Activated B cell treated with CpG ODN at 0.5 μM for 24 hours (primary cell): ENCODE results near the gene WDR91. TPM values are rescaled to one million over a fixed set of nuclear protein-coding genes. Genes with fewer than 3 reads are reported as not detected.
A peak's percentile ranks its signal among the peaks of the same experiment; 100 is the strongest.

Source experiments
- ATAC-seq: fragments of 200-7000 bp; cut with Tn5 transposase; one replicate; pipeline ENCODE4 v1.10.0; 2021; ENCODE audit warnings: low read depth, mild to moderate bottlenecking, moderate library complexity
- CTCF ChIA-PET: fragments of 350-600 bp; sonication (Branson Sonifier 250); formaldehyde crosslinking; loops from one replicate; lab custom pipeline; 2021; ENCODE audit warnings: antibody characterized with exemption; lab: Charles Lee
- POLR2A ChIA-PET: fragments of 350-600 bp; sonication (Branson Sonifier 250); formaldehyde crosslinking; loops from one replicate; lab custom pipeline; 2021; ENCODE audit warnings: antibody characterized with exemption; lab: Charles Lee
- DNase-seq: peaks from one replicate; pipeline ENCODE4 v3.0.0; 2022
- H3K27ac Mint-ChIP-seq: one replicate; pipeline ENCODE4 v1.8.0; 2020; ENCODE audit warnings: mixed read lengths
- H3K27me3 Mint-ChIP-seq: one replicate; pipeline ENCODE4 v1.8.0; 2021; ENCODE audit warnings: mixed read lengths
- H3K36me3 Mint-ChIP-seq: one replicate; pipeline ENCODE4 v1.8.0; 2021; ENCODE audit warnings: low read depth, mixed read lengths
- H3K4me1 Mint-ChIP-seq: one replicate; pipeline ENCODE4 v1.8.0; 2021; ENCODE audit warnings: mixed read lengths
- H3K4me3 Mint-ChIP-seq: one replicate; pipeline ENCODE4 v1.8.0; 2020; ENCODE audit warnings: mild to moderate bottlenecking, mixed read lengths
- H3K9me3 Mint-ChIP-seq: one replicate; pipeline ENCODE4 v1.8.0; 2020; ENCODE audit warnings: mixed read lengths
- intact Hi-C: fragments of 100-400 bp; cut with micrococcal nuclease; formaldehyde crosslinking; loops from one replicate; pipeline ENCODE4 v1.15.1; 2024
- total RNA-seq: library from RNA; stranded (reverse); gene quantifications from 2 replicates; pipeline ENCODE4 v1.2.3, GENCODE V29; 2022
- TF ChIP-seq, protein P1 (sequence below): fragments of 200-600 bp; IDR thresholded peaks from one replicate; pipeline ENCODE4 v1.8.0; 2022; ENCODE audit warnings: antibody characterized with exemption, mild to moderate bottlenecking

WDR91 gene
- total RNA-seq, 1 donor from 2014 or later: 60.1 TPM

DNA sequence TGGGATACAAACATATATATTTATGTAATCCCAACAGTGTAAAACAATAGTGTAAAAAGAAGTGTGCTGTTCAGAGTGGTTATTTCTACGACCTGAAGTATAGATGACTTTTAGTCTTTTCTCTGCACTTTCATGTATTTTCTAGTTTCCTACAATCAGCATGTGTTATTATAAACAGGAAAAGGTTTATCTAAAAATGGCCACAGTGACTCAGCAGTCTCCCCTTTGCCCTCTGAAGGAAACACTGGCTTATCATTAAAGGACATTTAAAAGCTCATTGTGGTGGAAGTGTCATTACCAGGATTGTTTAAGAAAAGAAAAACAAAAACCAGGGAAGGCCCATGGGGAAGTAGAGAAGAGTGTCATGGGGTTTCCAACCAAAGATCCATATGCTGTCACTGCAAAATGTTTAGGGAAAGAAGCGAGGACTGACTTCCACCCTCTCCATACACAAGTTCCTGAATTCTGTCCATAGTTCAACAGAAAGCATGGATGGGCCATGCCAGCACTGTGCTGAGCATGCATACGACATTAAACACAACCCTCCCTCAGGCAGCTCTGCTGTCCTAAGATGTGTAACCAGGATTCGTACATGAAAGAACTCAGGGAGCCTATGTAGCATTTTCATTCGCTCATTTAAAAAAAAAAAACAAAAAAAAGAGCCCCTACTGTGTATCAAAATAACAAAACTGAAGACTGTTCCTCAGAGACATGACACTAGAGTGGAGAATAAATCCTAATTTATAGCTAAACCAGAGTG, 51.0 kb downstream of the WDR91 start:
- Mint-ChIP-seq H3K4me1 (peaks cover 50% of the 10 kb centered on the region), H3K9me3 (peaks cover 20% of the 10 kb centered on the region), H3K27me3 (no peaks in the 10 kb centered on the region), H3K27ac (peak overlapping the region; percentile 93), H3K4me3 (peak overlapping the region; percentile 65), H3K36me3 (peaks cover 76% of the 10 kb centered on the region)
- DNase-seq (no peak), ATAC-seq (peak; percentile 20)
- intact Hi-C loops: loop anchor here (5.0 kb wide), 1 partner anchor 703 kb away; the partner anchor contains the start of gene AKR1B1
- POLR2A ChIA-PET: interaction anchor here (0.7 to 6.4 kb wide), 9 partner anchors 10 to 398 kb away, joined by 3 to 119 read pairs (median 7); partner anchors contain the start of genes AGBL3, CYREN and TMEM140
- CTCF ChIA-PET: interaction anchor here (1.2 to 4.9 kb wide), 3 partner anchors 9 to 13 kb away, joined by 6 to 36 read pairs (median 11); partner anchors contain the start of genes CYREN and TMEM140
- TF ChIP-seq, protein P1, sequence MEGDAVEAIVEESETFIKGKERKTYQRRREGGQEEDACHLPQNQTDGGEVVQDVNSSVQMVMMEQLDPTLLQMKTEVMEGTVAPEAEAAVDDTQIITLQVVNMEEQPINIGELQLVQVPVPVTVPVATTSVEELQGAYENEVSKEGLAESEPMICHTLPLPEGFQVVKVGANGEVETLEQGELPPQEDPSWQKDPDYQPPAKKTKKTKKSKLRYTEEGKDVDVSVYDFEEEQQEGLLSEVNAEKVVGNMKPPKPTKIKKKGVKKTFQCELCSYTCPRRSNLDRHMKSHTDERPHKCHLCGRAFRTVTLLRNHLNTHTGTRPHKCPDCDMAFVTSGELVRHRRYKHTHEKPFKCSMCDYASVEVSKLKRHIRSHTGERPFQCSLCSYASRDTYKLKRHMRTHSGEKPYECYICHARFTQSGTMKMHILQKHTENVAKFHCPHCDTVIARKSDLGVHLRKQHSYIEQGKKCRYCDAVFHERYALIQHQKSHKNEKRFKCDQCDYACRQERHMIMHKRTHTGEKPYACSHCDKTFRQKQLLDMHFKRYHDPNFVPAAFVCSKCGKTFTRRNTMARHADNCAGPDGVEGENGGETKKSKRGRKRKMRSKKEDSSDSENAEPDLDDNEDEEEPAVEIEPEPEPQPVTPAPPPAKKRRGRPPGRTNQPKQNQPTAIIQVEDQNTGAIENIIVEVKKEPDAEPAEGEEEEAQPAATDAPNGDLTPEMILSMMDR: no peak

DNA sequence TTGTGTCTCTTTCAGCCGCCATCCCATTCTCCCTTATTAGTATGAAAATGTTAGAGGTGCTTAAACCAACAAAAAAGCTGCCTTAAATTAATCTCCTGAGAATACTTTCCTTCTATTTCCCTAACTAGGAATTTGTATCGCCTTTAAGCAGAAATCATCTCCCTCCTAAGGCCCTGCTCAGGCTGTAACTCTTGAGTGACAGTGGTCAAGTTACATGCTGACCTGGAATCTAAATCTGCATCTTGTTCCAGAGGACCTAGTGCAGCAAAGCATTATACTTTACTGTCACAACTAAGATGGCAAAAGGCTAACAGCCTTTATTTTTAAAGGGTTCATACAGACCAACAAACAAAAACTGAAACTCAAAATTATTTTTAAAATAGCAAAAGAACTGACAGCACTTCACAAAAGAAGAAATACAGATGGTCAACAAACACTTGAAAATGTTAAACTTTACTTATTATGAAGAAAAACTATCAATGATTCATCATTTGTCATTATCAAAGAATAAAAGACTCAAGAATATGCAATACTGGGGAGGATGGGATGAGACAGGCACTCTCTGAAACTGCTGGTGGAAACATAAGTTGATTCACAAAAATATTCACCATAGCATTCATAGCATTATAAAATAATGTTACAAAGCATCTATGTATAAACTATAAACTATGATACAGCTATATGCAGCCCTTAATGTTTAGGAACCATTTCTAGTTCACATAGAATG, 51.8 kb downstream of the WDR91 start:
- Mint-ChIP-seq H3K36me3 (peaks cover 76% of the 10 kb centered on the region), H3K4me1 (peaks cover 53% of the 10 kb centered on the region), H3K27ac (peak overlapping the region; percentile 93), H3K27me3 (no peaks in the 10 kb centered on the region), H3K4me3 (peak overlapping the region; percentile 65), H3K9me3 (peaks cover 26% of the 10 kb centered on the region)
- DNase-seq (no peak), ATAC-seq (no peak)
- POLR2A ChIA-PET: interaction anchor here (1.2 to 6.4 kb wide), 5 partner anchors 11 to 173 kb away, joined by 3 to 119 read pairs (median 27); partner anchors contain the start of genes AGBL3, CYREN and TMEM140
- TF ChIP-seq, protein P1: no peak
- CTCF ChIA-PET: interaction anchor here (1.0 to 4.9 kb wide), 2 partner anchors 10 to 11 kb away, joined by 4 to 36 read pairs; partner anchors contain the start of genes CYREN and TMEM140
- intact Hi-C loops: loop anchor here (5.0 kb wide), 1 partner anchor 702 kb away; the partner anchor contains the start of gene AKR1B1

DNA sequence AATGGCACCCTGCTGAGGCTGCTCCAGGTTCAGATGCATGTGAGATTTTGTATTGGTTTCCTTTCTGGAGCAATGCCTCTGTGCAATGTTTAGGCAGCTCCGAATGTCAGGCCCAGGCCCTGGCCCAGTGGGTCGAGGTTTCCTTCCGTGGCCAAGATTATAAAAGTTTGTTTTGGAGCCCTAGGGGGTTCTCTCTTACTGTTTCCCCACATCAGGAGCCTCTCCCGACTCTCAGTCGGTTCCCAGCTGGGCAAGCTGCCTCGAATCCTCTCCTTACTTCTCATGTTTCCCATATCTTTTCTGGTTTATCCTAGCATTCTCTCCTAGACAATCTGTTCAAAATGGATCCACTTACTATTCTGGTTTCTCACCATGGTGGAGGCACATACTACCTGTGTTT, 52.5 kb downstream of the WDR91 start:
- H3K27ac Mint-ChIP-seq: peak overlapping the region; percentile 93
- TF ChIP-seq, protein P1: no peak
- ATAC-seq (no peak), DNase-seq (no peak)
- intact Hi-C loops: no loop called here
- H3K4me1 Mint-ChIP-seq: peaks cover 57% of the 10 kb centered on the region
- H3K36me3 Mint-ChIP-seq: peaks cover 76% of the 10 kb centered on the region
- no peak overlapping the region for H3K4me3 Mint-ChIP-seq
- no peaks in the 10 kb centered on the region for H3K27me3 Mint-ChIP-seq
- ChIA-PET CTCF (interaction anchor here (1.0 to 4.9 kb wide), 2 partner anchors 11 kb away, joined by 4 to 36 read pairs; partner anchors contain the start of genes CYREN and TMEM140), POLR2A (interaction anchor here (1.0 to 6.4 kb wide), 3 partner anchors 11 to 173 kb away, joined by 3 to 90 read pairs (median 11); partner anchors contain the start of genes AGBL3, CYREN and TMEM140)
- H3K9me3 Mint-ChIP-seq: peaks cover 32% of the 10 kb centered on the region

DNA sequence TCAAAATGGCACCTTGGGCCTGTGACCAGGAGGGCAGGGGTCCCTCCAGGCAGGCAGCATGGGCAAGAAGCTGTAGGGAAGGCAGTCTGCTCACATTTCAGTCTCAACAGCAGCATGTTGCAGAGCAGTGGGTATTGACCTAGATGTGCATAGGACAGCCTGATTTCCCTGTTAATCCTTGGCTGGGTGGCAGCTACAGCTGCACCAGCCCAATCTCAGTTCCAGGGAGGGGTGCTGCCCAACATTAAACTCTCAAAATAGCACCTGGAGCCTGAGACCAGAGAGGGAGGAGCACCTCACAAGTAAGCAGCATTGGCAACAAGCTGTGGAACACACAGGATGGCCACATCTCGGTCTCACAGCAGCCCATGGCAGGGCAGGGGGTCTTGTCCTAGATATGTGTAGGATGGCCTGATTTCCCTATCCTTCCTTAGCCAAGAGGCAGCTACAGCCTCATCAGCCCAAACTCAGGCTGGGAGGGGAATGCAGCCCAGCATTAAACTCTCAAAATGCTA, 53.1 kb downstream of the WDR91 start:
- ChIA-PET CTCF (interaction anchor here (1.0 to 4.9 kb wide), 2 partner anchors 10 to 12 kb away, joined by 4 to 36 read pairs; partner anchors contain the start of genes CYREN and TMEM140), POLR2A (interaction anchor here (1.0 to 6.4 kb wide), 3 partner anchors 10 to 172 kb away, joined by 3 to 90 read pairs (median 11); partner anchors contain the start of genes AGBL3, CYREN and TMEM140)
- no peaks in the 10 kb centered on the region for H3K27me3 Mint-ChIP-seq
- ATAC-seq (no peak), DNase-seq (no peak)
- H3K27ac Mint-ChIP-seq: peak overlapping the region; percentile 56
- intact Hi-C loops: no loop called here
- no peak overlapping the region for H3K4me3 Mint-ChIP-seq
- H3K4me1 Mint-ChIP-seq: peaks cover 62% of the 10 kb centered on the region
- H3K36me3 Mint-ChIP-seq: peaks cover 81% of the 10 kb centered on the region
- TF ChIP-seq, protein P1: no peak
- H3K9me3 Mint-ChIP-seq: peaks cover 34% of the 10 kb centered on the region
